ENCODE data around the gene FOXE3. TPM values are rescaled to one million over a fixed set of nuclear protein-coding genes. Genes with fewer than 3 reads are reported as not detected.

The FOXE3 gene
- total and polyA plus RNA-seq, 10 of the 15 experiments (the other 5 are each of a cell fraction or from before 2014, with no cell fraction given), result 0.13 TPM; not detected in 9

DNA sequence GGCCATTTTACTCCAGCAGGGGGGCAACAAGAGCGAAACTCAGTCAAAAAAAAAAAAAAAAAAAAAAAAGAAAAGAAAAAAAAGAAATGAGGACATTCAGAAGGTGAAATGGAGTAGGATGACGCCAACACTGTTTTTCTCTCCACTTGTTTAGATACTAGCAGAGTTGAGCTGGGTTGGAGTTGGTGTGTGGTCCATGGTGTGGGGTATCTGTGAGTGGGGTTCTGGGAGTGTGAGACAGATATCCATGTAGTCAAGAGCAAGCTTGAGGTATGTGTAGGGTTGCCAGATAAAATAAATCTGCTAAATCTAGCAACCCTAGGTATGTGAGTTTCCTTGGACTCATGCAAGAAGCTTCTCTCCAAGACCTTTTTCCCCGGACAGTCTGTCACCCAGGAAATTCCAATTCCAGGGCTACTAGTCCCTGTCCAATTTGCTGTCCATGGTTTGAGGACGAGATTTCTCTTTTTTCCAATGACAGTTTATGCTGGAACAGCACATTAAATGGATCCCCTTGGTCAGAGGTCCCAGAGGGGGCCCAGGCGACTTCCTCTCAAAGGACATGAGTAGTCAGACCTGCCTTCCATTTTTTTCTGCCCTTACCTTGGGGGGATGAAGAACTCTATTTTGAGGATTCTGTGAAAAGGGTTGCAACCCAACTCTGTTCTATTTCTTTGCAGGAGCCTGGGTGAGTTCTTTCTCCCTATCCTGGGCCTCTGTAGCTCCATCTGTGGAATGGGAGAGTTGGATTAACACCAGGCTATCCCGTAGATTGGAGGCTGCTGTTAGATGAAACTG lies 19.6 kb downstream of the FOXE3 start:
- no peak overlapping the region for H3K27ac ChIP-seq (ENCODE audit: control insufficient read depth, insufficient read depth)
- H3K79me2 ChIP-seq (ENCODE audit: control insufficient read depth, insufficient read depth, low read length), result peaks cover 2% of the 10 kb centered on the region; the same call in 1 of the 2 replicates
- peak overlapping the region; percentile 98 for H3K4me2 ChIP-seq (ENCODE audit: control insufficient read depth, insufficient read depth)
- intact Hi-C loops (cut with micrococcal nuclease; ENCODE audit: unreplicated experiment) (loop anchor here (1.0 to 10.0 kb wide), 5 partner anchors 47 to 292 kb away; partner anchors contain the start of gene CMPK1), in situ Hi-C loops (cut with MboI) (no loop called here)
- H3K36me3 ChIP-seq (ENCODE audit: control insufficient read depth in 2 of 2, insufficient read depth in 2 of 2, low read length in 1 of 2), result no peaks in the 10 kb centered on the region
- ATAC-seq (no peak), DNase-seq (ENCODE audit: low read depth, low spot score) (no peak), FAIRE-seq (no peak)
- no peaks in the 10 kb centered on the region for H3K9me3 ChIP-seq (replicated peaks; ENCODE audit: control insufficient read depth, insufficient read depth, low read length)
- ChIA-PET SMC1A (ENCODE audit: uncharacterized antibody, unreplicated experiment) (interaction anchor here (0.7 to 1.9 kb wide), 6 partner anchors 11 to 293 kb away, joined by 3 to 10 read pairs (median 4); no protein-coding TSS in a partner anchor), CTCF (interaction anchor here (0.6 to 3.8 kb wide), 26 partner anchors 10 to 291 kb away, joined by 3 to 22 read pairs (median 4); partner anchors contain the start of genes PDZK1IP1 and STIL), RAD21 (ENCODE audit: unreplicated experiment) (interaction anchor here (1.1 to 2.1 kb wide), 7 partner anchors 14 to 291 kb away, joined by 3 to 11 read pairs (median 4); no protein-coding TSS in a partner anchor), POLR2A (interaction anchor here (0.6 kb wide), 1 partner anchor 47 kb away, joined by 3 read pairs; no protein-coding TSS in a partner anchor)
- TSS peak; percentile 69 for BruUV-seq (replicated peaks)
- H3K9ac ChIP-seq (ENCODE audit: control insufficient read depth, insufficient read depth, low read length), result 0 out of 2 replicates have a peak overlapping the region, but pooled peaks have one; percentile 77
- peak overlapping the region; percentile 88 for H3K4me3 ChIP-seq
- peaks cover 3 to 10% of the 10 kb centered on the region in 2 experiments for H3K27me3 ChIP-seq (replicated peaks in 1 of 2; ENCODE audit: control insufficient read depth in 2 of 2, insufficient read depth in 2 of 2, low read length in 1 of 2)
- H4K20me1 ChIP-seq (ENCODE audit: control insufficient read depth, insufficient read depth), result no peaks in the 10 kb centered on the region
- peak; percentile 66; the same call in 1 of the 2 replicates for TF ChIP-seq ZNF384 (IDR thresholded peaks at IDR 0.05; ENCODE audit: borderline replicate concordance, low read depth, low read length)
- TF ChIP-seq CREB1 (IDR thresholded peaks at IDR 0.05; ENCODE audit: low read depth), result no peak
- WGBS (ENCODE audit: insufficient coverage, insufficient replicate concordance, low lambda C conversion rate, missing lambda C conversion rate), result 50% methylated on average over 6 of the region's 6 CpGs
- no peak overlapping the region; the same call in 1 of the 2 replicates for H2AFZ ChIP-seq (ENCODE audit: control insufficient read depth, low read depth, low read length)
- peaks cover 23% of the 10 kb centered on the region for H3K4me1 ChIP-seq (ENCODE audit: control insufficient read depth, insufficient read depth, low read length)

DNA sequence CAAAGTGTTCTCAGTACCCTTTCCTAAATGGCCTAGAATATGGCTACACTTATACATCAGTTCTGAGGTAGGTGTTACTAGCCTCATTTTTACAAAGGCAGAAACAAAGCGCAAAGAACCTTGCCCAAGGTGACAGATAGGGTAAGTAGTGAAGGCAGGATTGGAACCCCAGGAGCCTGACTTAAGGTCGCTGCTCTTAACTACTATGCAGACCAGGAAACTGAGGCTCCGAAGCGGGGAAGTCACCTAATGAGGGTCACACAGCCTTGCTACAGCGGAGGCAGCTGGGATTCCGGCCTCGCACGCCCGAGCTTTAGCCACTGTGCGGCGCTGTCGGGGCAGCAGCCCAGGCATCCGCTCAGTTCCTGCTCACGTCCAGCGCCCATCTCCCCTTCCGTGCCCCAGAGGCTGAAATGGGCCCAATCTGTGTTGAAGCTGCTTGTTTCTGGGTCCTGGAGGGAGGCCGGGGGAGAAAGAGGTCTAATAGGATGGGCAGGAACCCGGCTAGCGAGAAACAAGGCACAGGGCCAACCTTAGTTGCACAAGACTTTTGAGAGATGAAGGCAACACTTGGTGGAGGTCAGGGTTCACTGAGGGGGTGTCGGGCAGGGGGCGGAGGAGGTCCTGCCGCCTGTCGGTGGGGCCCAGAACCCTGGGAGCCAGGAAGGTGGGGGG lies 20.4 kb downstream of the FOXE3 start:
- ChIA-PET POLR2A (no interaction called here), RAD21 (ENCODE audit: unreplicated experiment) (interaction anchor here (1.2 to 2.1 kb wide), 3 partner anchors 47 to 290 kb away, joined by 4 to 8 read pairs (median 6); no protein-coding TSS in a partner anchor), SMC1A (ENCODE audit: uncharacterized antibody, unreplicated experiment) (interaction anchor here (0.7 to 1.9 kb wide), 5 partner anchors 48 to 292 kb away, joined by 3 to 10 read pairs (median 5); no protein-coding TSS in a partner anchor), CTCF (interaction anchor here (0.6 to 3.8 kb wide), 19 partner anchors 11 to 290 kb away, joined by 3 to 22 read pairs (median 4); partner anchors contain the start of genes PDZK1IP1 and STIL)
- Histone ChIP-seq H3K4me3 (peak overlapping the region; percentile 88), H3K4me2 (ENCODE audit: control insufficient read depth, insufficient read depth) (peak overlapping the region; percentile 98), H3K9me3 (replicated peaks; ENCODE audit: control insufficient read depth, insufficient read depth, low read length) (no peaks in the 10 kb centered on the region), H3K4me1 (ENCODE audit: control insufficient read depth, insufficient read depth, low read length) (peaks cover 19% of the 10 kb centered on the region), H3K36me3 (ENCODE audit: control insufficient read depth in 2 of 2, insufficient read depth in 2 of 2, low read length in 1 of 2) (no peaks in the 10 kb centered on the region), H4K20me1 (ENCODE audit: control insufficient read depth, insufficient read depth) (no peaks in the 10 kb centered on the region), H3K27ac (ENCODE audit: control insufficient read depth, insufficient read depth) (peak overlapping the region; percentile 58), H2AFZ (ENCODE audit: control insufficient read depth, low read depth, low read length) (peak overlapping the region; percentile 96), H3K79me2 (ENCODE audit: control insufficient read depth, insufficient read depth, low read length) (peaks cover 2% of the 10 kb centered on the region; the same call in 1 of the 2 replicates), H3K27me3 (replicated peaks in 1 of 2; ENCODE audit: control insufficient read depth in 2 of 2, insufficient read depth in 2 of 2, low read length in 1 of 2) (peaks cover 6 to 11% of the 10 kb centered on the region in 2 experiments), H3K9ac (ENCODE audit: control insufficient read depth, insufficient read depth, low read length) (peak overlapping the region; percentile 77)
- in situ Hi-C loops (cut with MboI) (no loop called here), intact Hi-C loops (cut with micrococcal nuclease; ENCODE audit: unreplicated experiment) (loop anchor here (1.0 to 10.0 kb wide), 5 partner anchors 48 to 291 kb away; partner anchors contain the start of gene CMPK1)
- WGBS (ENCODE audit: insufficient coverage, insufficient replicate concordance, low lambda C conversion rate, missing lambda C conversion rate), result 3% methylated on average over 23 of the region's 23 CpGs
- ATAC-seq (peak; percentile 66), FAIRE-seq (peak; percentile 98), DNase-seq (ENCODE audit: low read depth, low spot score) (peak; percentile 45)
- BruUV-seq (replicated peaks), result no TSS peak
- TF ChIP-seq RAD21 (IDR thresholded peaks at IDR 0.05; ENCODE audit: insufficient read depth, low read depth, low read length), result peak; percentile 59
- 0 out of 2 replicates have a peak, but pooled peaks have one; percentile 18 for TF ChIP-seq CREM (IDR thresholded peaks at IDR 0.05; ENCODE audit: low read depth)
- 0 out of 2 replicates have a peak, but pooled peaks have one; percentile 69 for TF ChIP-seq HDGF (IDR thresholded peaks at IDR 0.05)
- peak; percentile 50; the same call in 1 of the 2 replicates for TF ChIP-seq MTA2 (IDR thresholded peaks at IDR 0.05; ENCODE audit: low read depth)
- TF ChIP-seq, protein P1, sequence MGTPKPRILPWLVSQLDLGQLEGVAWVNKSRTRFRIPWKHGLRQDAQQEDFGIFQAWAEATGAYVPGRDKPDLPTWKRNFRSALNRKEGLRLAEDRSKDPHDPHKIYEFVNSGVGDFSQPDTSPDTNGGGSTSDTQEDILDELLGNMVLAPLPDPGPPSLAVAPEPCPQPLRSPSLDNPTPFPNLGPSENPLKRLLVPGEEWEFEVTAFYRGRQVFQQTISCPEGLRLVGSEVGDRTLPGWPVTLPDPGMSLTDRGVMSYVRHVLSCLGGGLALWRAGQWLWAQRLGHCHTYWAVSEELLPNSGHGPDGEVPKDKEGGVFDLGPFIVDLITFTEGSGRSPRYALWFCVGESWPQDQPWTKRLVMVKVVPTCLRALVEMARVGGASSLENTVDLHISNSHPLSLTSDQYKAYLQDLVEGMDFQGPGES (IDR thresholded peaks at IDR 0.05), result no peak
